Kidney epithelial cell (primary cell): Measurements from ENCODE around the gene BRD8. TPM values are rescaled to one million over a fixed set of nuclear protein-coding genes. Genes with fewer than 3 reads are reported as not detected.

ENCODE experiments used
- DNase-seq: peaks from one replicate; pipeline ENCODE4 v3.0.0-alpha.2; 2010; ENCODE audit warnings: low read depth
- H3K27me3 ChIP-seq: 2 replicates; pipeline ENCODE4 v1.6.0; 2011; ENCODE audit warnings: low read length; ENCODE audit not compliant: control insufficient read depth, insufficient read depth
- H3K36me3 ChIP-seq: 2 replicates; pipeline ENCODE4 v1.5.1; 2011; ENCODE audit warnings: low read length; ENCODE audit not compliant: control insufficient read depth, insufficient read depth
- H3K4me3 ChIP-seq: 2 replicates; pipeline ENCODE4 v1.5.1; 2011; ENCODE audit warnings: low read depth, mild to moderate bottlenecking, control low read depth, low read length
- total RNA-seq: library from RNA; depleted of rRNA; stranded (reverse); fragments of >200 nt; gene quantifications from 2 replicates; pipeline ENCODE4 v1.2.3, GENCODE V29; 2015
- TF ChIP-seq, protein P1 (sequence below): IDR thresholded peaks from 2 replicates; pipeline ENCODE4 v1.5.1; 2011; ENCODE audit warnings: mild to moderate bottlenecking, moderate library complexity, low read length, control low read depth, inconsistent platforms; ENCODE audit not compliant: insufficient read depth, poor library complexity, severe bottlenecking

Gene BRD8
- total RNA-seq, 1 donor from 2014 or later = 21.5 TPM

DNA sequence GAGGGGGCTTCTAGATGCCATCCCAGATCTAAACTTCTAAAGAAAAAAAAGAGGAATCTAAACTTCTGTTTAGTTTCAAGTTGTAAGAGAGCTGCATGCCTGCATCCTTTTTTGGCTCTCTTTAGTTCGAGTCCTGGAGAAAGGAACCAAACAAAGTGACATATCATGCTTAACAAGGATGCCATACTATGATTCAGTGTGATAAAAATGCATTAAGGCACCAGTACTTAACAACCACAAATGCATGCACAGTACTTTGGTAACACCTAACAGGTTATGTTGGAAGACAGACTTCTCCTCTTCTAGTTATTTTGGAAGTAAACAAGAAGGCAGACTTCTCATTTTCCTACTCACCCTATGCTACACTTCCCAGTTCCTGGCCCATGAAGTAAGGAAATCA, 66.5 kb downstream of the BRD8 start:
- Histone ChIP-seq H3K4me3 (no peak overlapping the region), H3K27me3 (no peaks in the 10 kb centered on the region), H3K36me3 (no peaks in the 10 kb centered on the region)
- no peak for DNase-seq
- TF ChIP-seq, protein P1, sequence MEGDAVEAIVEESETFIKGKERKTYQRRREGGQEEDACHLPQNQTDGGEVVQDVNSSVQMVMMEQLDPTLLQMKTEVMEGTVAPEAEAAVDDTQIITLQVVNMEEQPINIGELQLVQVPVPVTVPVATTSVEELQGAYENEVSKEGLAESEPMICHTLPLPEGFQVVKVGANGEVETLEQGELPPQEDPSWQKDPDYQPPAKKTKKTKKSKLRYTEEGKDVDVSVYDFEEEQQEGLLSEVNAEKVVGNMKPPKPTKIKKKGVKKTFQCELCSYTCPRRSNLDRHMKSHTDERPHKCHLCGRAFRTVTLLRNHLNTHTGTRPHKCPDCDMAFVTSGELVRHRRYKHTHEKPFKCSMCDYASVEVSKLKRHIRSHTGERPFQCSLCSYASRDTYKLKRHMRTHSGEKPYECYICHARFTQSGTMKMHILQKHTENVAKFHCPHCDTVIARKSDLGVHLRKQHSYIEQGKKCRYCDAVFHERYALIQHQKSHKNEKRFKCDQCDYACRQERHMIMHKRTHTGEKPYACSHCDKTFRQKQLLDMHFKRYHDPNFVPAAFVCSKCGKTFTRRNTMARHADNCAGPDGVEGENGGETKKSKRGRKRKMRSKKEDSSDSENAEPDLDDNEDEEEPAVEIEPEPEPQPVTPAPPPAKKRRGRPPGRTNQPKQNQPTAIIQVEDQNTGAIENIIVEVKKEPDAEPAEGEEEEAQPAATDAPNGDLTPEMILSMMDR = no peak

DNA sequence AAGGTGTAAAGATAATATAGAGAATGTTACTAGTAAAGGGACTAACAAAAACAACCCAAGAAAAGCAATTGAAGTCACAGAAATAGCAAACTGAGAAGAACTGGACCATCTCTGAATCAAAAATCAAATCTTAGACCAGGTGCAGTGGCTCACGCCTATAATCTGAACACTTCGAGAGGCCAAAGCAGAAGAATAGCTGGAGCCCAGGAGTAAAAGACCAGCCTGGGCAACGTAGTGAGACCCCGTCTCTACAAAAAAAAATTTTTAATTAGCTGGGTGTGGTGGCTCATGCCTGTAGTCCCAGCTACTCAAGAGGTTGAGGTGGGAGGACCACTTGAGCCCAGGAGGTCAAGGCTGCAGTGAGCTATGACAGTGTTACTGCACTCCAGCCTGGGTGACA, 67.2 kb downstream of the BRD8 start:
- TF ChIP-seq, protein P1 = no peak
- H3K4me3 ChIP-seq = no peak overlapping the region
- no peaks in the 10 kb centered on the region for H3K36me3 ChIP-seq
- DNase-seq = no peak
- H3K27me3 ChIP-seq = no peaks in the 10 kb centered on the region

DNA sequence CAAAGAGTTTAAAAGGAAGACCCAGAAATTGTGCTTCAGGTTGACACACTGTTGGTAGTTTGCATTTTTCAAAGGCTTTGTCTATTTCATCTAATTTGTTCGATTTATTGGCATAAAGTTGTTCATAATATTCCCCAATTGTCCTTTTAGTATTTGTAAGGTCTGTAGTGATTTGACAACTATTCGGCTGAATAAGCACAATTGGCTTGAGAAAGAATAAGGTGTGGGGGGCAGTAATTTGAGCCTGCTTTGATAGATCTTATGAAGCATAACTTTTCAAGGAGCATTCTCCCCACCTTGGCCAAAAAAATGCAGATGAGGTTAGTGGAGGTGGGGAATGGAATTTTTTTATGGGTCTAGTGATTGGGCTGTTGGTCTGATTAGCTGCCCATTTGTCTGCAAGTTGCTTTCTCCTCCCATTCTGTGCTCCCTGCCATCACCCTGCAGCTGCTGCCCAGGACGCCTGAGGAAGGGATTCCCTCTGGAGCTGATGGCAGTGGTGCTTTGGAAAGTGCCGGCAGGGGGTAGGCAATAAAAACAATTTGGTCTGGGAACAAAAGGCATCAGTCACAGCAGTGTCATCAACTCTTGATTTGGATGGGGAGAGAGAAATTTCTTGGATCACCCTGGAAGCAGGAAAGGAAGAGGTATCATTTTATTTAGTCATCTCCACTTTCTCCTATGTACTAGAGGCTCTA, 68.0 kb downstream of the BRD8 start:
- H3K4me3 ChIP-seq = no peak overlapping the region
- H3K36me3 ChIP-seq = no peaks in the 10 kb centered on the region
- no peaks in the 10 kb centered on the region for H3K27me3 ChIP-seq
- TF ChIP-seq, protein P1 = no peak
- no peak for DNase-seq

DNA sequence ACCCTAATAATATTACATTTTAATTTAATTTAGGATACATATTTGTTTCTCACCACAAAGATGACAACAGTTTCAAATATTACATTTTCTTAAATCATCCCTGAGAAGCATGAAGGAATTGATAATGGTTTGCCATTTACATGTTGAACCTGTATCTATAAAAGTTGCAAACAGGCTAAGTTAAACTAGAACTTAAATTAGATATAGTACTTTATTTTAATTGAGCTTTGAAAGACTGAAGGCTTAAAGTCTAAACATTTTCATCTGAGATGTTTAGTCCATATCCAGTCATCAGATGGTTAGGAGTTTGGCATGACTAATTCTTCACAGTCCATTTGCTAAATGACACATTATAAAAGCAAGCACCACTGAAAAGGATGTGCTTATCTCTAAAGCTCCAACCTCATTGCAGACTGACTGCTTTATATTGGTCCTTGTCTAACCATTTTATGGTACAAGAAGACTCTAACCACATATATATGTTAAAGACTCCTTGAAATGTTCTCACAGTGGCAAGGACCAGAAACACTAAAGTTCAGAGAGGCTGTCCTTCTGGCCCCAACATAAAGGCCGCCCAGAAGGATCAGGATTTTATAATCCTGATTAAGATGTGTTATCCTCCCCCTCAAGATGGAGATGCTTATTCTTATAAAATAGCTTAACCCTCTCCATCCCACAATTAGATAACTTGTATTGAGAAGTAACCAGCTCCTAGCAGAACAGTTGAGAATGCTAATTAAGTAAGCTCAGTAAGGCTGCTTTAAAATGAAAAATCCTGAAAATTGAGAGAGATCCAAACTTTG, 68.8 kb downstream of the BRD8 start:
- DNase-seq = peak; percentile 38
- TF ChIP-seq, protein P1 = no peak
- H3K4me3 ChIP-seq = no peak overlapping the region
- no peaks in the 10 kb centered on the region for H3K36me3 ChIP-seq
- H3K27me3 ChIP-seq = no peaks in the 10 kb centered on the region

DNA sequence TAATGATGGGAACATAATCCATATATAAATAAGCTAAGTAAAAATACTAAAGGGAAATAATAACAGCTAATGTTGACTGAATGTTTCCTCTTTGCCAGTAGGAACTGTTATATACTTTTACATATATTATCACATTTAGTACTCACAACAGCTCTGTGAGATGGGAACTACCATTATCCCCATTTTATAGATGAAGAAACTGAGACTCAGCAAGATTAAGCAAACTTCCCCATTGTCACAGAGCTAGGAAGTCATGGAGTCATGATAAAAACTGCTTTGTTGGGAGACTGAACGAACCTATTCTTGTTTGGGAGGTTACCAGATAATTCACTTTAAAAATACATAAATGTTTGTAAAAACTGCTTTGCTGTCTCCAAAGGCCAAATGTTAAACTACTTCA, 71.2 kb downstream of the BRD8 start:
- H3K36me3 ChIP-seq = no peaks in the 10 kb centered on the region
- TF ChIP-seq, protein P1 = no peak
- H3K27me3 ChIP-seq = peaks cover 2% of the 10 kb centered on the region
- H3K4me3 ChIP-seq = no peak overlapping the region
- DNase-seq = no peak

DNA sequence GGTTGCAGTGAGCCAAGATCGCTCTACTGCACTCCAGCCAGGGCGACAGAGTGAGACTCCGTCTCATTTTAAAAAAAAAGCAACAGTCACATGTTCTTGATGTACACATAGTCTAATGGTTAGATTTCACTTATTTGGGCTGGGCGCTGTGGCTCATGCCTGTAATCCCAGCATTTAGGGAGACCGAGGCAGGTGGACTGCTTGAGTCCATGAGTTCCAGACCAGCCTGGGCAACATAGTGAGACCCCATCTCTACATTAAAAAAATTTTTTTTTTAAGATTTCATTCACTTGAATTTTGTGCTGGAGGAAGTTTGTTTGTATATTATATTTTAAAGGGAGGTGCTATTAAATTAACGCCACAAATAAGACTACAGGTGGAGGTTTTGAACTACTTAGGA, 72.7 kb downstream of the BRD8 start:
- Histone ChIP-seq H3K4me3 (no peak overlapping the region), H3K36me3 (no peaks in the 10 kb centered on the region), H3K27me3 (peaks cover 2% of the 10 kb centered on the region)
- no peak for DNase-seq
- TF ChIP-seq, protein P1 = no peak
